GM19328 (cell line): Measurements from ENCODE around the gene CAVIN2.

ENCODE experiments used
- ATAC-seq: cut with Tn5 transposase; IDR thresholded peaks from one replicate; pipeline ENCODE4 v1.9.1; 2021; ENCODE audit warnings: mild to moderate bottlenecking, moderate library complexity; ENCODE audit not compliant: unreplicated experiment

Gene CAVIN2

DNA sequence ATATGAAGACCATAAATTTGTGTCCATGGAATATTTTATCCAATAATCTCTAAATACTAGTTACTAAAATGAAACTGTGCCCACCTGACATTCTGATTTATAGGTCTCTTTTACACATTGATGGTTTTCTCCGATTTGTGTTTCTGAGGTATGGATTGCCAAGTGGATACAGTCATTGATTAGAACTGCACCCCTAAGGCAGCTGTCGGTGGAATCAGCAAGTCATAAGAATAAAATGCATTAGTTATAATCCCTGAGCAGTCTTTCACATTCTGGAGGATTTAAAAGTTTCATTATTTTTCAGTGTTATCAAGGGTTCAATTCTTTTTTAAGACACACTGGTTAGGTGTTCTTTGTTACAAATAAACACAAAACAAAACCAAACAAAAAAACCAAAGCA, 6.0 kb downstream of the CAVIN2 start:
- no peak for ATAC-seq

GRCh38 chr2:191839918-191840804, 6.7 kb downstream of the CAVIN2 start:
- no peak for ATAC-seq

DNA sequence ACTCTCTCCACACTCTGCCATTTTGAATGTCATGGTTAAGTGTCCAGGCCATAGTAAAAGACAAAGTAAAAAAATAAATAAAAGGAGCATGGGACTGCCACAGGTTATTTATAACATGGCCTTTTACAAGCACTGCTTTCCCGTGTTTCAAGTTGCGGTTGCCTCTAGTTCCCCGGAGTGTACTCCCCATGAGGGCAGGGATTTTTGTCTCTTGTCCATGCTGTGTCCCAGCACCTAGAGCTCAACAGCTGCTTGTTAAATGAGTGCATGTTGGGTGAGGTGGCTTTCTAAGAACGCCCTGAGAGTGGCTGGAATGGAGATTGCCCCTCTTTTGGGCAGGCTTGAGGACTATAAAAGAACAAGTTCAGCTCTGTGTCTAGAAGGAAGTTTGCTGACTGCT, 8.4 kb downstream of the CAVIN2 start:
- ATAC-seq = no peak

DNA sequence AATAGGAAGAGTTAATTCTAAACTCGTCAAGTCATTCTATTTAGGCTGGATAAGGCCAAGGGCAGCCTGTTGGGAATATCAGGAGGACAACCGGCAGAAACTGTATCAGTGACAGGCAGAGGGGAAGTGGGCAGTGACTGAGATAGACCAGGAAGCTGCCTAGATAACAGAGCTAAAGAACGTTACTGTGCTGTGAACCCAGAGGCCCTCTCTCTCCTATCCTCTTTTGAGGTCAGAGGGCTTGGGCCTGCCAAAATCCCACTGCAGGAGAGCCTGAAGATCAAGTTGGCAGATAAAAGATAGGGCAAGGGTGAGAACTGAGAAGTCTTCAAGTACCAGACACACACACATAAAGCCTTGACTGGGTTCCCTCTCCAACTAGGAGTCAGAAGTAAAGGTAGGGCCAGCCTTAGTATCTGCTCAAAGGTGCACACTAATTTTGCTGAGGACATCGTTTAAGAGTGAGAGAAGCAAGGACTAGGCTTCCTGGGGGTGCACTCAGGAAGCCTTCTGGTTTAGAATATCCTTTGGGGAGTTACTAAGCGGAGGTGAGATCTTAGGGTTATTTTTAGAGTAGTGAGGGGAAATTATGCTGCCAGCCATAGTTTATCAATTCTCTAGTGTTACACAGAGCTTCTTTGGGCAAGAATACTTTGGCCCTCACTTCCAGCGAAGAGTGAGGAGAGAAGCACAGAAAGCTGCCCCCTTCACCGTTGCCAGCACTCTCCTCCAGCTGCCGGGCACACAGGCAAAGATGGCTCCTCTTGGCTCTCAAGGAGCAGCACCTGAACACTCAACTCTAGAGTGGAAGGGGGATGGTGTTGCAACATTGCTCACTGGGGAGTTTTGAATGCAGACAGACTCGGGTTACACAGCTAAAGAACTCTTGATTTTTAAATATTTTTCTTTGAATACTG, 9.8 kb downstream of the CAVIN2 start:
- ATAC-seq = no peak

DNA sequence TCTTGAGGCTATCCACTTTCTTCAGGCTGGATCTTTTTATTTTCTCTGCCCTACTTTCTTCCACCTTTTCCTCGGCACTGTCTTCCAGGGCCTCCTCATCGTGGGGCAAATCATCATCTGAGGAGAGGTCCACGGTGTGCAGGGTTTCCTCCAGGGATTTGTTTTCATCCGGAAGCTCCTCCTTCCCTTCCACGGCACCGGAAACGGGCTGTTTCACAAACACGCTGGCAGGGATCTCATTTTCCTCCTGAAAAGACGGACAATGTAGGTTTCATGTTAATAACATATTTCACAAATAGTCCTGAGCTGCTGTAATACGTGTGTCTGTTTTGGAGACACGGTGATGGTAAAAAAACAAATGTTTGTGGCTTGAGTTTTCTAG, 10.4 kb downstream of the CAVIN2 start:
- no peak for ATAC-seq

GRCh38 chr2:191835539-191836350, 11.1 kb downstream of the CAVIN2 start:
- no peak for ATAC-seq

DNA sequence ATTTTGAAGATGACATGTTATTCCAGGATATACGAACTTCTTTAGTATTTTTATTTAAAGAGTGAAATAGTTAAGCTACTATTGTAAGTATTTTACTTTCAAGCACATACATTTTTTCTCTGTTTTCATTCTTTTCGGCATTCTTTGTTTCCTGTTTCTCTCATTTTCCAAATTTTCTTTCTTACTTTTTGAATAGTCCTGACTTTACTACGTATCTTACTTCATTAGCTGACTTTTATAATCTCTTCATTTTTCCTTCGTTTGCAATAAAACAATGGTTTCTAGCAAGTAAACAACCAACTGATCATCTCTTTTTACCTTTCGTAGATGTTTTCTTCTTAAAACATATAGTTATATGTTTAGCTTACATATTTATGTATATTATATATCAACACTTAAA, 11.8 kb downstream of the CAVIN2 start:
- no peak for ATAC-seq

DNA sequence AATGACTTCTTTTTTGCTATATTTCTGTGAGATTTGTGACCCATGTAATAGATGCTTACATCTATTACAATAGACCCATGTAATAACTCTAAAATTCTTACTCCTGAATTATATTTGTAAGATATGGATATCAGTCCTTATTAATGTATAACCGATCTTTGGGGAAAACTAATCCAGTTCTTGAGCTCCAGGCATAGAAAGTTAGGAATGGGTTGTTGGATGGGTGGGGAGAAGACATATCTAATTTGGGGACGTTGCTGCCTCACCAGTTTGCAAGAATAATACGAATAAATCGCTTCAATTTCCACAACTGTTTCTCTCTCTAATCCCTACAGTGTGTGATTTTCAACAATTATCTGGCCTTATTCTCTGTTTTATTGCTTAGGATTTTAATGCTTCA, 13.5 kb downstream of the CAVIN2 start:
- ATAC-seq = no peak

DNA sequence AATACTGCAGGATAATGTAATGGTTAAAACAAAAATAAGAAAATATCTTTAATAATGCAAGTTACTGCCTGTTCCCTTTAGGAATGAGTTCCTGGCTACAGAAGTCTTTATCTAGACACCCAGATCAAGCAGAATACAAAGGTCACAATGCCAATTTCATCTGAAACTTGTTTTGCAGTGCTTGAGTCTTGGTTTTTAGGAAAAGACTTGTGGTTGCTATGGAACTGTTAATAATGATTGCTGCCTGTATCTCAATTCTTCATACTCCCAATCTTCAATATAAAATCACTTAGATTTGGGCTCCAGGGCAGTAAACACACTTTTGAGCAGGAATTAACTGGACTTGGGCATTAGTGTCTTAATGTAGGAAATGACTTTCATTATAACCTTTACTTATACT, 14.2 kb downstream of the CAVIN2 start:
- ATAC-seq = no peak

DNA sequence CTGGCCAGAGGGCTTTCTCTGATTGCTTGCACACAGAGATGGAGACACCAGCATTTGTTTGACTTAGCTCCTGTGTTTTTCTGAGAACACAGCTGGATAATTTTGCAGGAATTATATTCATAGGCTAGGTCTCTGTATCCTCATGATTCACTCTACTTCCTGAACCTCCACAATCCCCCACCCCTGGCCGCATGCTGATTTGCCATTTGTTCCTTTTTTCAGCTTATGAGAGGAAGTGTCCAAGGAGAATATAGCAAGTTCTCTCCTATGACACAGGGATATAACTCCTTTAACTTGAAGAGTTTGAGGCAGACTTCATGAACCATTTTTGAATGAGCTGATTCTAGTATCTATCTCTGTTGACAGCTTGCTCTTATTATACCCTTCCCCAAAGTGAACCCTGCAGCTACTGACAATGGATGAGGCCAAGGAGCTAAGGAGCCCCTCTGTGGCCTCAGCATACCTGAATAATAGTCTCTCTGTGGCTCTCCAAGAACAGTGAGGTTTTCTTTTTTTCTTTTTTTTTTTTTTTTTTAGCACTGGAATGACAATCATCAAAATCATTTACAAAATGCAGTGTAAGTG, 15.4 kb downstream of the CAVIN2 start:
- ATAC-seq = no peak

DNA sequence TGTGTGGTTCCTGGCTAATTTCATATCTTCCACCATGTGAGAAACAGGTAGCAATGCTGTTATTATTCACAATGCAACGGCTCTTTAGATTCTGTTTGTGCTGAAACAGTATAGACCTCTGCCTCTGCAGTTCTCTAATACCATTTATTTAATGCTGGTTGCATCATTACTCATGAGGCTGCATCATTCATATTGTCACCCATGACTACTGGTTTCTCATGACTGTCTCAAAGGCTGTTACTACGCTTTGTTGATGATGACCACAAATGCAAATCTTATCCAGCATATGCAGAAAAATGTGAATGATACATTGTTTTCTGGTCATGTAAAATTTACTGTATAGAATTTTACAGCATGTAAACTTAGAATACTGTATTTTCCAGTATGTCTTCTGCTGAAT, 22.5 kb downstream of the CAVIN2 start:
- ATAC-seq = no peak

GRCh38 chr2:191821078-191821477, 25.8 kb downstream of the CAVIN2 start:
- ATAC-seq = no peak

- ATAC-seq = no peak
Observed at GRCh38 chr2:191818725-191819350, 28.1 kb downstream of the CAVIN2 start.

DNA sequence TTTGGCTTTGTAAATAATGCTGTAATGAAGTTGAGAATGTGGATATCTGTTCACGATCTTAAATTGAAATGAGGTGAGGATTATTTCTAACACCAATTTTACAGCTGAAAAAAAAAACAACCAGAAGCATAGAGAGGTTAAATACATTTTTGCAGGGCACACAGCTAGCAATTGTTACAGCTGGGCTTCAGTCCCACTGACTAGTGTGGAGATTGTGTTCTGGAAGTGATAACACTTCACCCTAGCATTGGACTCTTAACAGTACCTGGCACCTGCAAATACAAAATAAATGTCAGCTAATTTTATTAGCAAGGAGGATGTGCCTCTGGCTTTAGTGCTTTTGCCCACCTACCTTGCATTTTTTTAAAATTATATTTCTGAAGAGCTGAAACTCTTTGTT, 28.8 kb downstream of the CAVIN2 start:
- ATAC-seq = no peak

GRCh38 chr2:191815010-191815409, 31.9 kb downstream of the CAVIN2 start:
- no peak for ATAC-seq

DNA sequence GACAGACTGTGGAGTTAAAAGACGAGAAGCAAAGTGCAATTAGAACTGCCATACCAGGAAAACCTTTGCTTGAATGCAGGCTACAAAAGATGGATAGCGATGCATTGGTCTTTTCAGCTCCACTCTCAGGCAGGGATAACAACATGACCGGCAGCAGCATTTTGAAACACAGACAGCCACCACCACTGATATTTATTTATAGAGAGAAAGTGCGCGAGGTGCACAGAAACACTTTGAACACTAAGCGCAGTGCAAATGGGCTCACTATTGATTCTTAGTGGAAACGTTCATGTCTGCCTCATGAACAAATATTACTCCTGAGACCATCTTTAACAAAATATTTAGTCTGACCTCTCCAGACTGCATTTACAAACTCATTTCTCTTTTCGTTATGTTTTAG, 32.9 kb downstream of the CAVIN2 start:
- no peak for ATAC-seq

- ATAC-seq = peak; percentile 81
Observed at GRCh38 chr2:191811807-191812602, 34.9 kb downstream of the CAVIN2 start.

DNA sequence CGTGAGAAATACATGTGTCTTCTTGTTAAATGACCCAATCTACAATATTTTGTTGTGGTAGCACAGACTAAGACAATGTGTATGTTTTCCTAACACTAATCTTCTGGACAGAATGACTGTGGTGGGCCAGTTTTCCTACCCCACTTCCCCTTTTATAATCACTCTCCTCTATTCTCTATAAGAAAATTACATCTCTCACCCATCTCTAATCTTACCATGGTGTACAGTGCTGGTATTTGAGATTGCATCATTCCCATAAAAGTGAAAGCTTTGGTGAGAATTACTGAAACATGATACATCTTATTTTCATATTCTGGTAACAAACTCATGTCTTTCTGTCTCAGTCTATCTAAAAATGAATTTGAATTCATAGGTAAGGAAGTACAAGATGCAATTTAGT, 40.5 kb downstream of the CAVIN2 start:
- ATAC-seq = no peak

GRCh38 chr2:191804766-191805165, 42.1 kb downstream of the CAVIN2 start:
- ATAC-seq = no peak
